Glutamatergic neuron (in vitro differentiated cells): ENCODE data around the gene KIF13A. TPM values are rescaled to one million over a fixed set of nuclear protein-coding genes. Genes with fewer than 3 reads are reported as not detected.

Experiments used
- DNase-seq: peaks from one replicate; pipeline ENCODE4 v3.0.0; 2022
- H3K27ac Mint-ChIP-seq: one replicate; pipeline ENCODE4 v1.8.0; 2020; ENCODE audit warnings: mild to moderate bottlenecking, mixed read lengths, inconsistent platforms; ENCODE audit not compliant: unreplicated experiment
- H3K27me3 Mint-ChIP-seq: one replicate; pipeline ENCODE4 v1.8.0; 2020; ENCODE audit warnings: mild to moderate bottlenecking, moderate library complexity, mixed read lengths, inconsistent platforms; ENCODE audit not compliant: unreplicated experiment
- H3K36me3 Mint-ChIP-seq: one replicate; pipeline ENCODE4 v1.8.0; 2020; ENCODE audit warnings: mild to moderate bottlenecking, mixed read lengths, inconsistent platforms; ENCODE audit not compliant: unreplicated experiment
- H3K4me1 Mint-ChIP-seq: one replicate; pipeline ENCODE4 v1.8.0; 2020; ENCODE audit warnings: mild to moderate bottlenecking, low read depth, mixed read lengths, inconsistent platforms; ENCODE audit not compliant: unreplicated experiment
- H3K4me3 Mint-ChIP-seq: one replicate; pipeline ENCODE4 v1.8.0; 2020; ENCODE audit warnings: mild to moderate bottlenecking, mixed read lengths, inconsistent platforms; ENCODE audit not compliant: unreplicated experiment
- H3K9me3 Mint-ChIP-seq: one replicate; pipeline ENCODE4 v1.8.0; 2020; ENCODE audit warnings: mild to moderate bottlenecking, moderate library complexity, mixed read lengths, inconsistent platforms; ENCODE audit not compliant: unreplicated experiment
- CTCF ChIP-seq: fragments of 200-600 bp; sonication (generic); IDR thresholded peaks from one replicate; pipeline ENCODE4 v1.5.0; 2021; ENCODE audit not compliant: partially characterized antibody, unreplicated experiment
- total RNA-seq: library from RNA; stranded (reverse); fragmentation: NEBNext Ultra II Directional; extraction: Animal tissue kit (Norgen Biotek cat#: 25700); gene quantifications from one replicate; pipeline ENCODE4 v1.2.1, GENCODE V29; 2021; ENCODE audit not compliant: unreplicated experiment

The KIF13A gene
- total RNA-seq, 1 donor from 2014 or later = 26.7 TPM

GRCh38 chr6:17908831-17909230, 78.6 kb downstream of the KIF13A start:
- H3K27ac Mint-ChIP-seq = no peak overlapping the region
- H3K36me3 Mint-ChIP-seq = no peaks in the 10 kb centered on the region
- DNase-seq = no peak
- peaks cover 20% of the 10 kb centered on the region for H3K4me1 Mint-ChIP-seq
- peaks cover 4% of the 10 kb centered on the region for H3K27me3 Mint-ChIP-seq
- peaks cover 6% of the 10 kb centered on the region for H3K9me3 Mint-ChIP-seq
- no peak overlapping the region for H3K4me3 Mint-ChIP-seq
- TF ChIP-seq CTCF = no peak

DNA sequence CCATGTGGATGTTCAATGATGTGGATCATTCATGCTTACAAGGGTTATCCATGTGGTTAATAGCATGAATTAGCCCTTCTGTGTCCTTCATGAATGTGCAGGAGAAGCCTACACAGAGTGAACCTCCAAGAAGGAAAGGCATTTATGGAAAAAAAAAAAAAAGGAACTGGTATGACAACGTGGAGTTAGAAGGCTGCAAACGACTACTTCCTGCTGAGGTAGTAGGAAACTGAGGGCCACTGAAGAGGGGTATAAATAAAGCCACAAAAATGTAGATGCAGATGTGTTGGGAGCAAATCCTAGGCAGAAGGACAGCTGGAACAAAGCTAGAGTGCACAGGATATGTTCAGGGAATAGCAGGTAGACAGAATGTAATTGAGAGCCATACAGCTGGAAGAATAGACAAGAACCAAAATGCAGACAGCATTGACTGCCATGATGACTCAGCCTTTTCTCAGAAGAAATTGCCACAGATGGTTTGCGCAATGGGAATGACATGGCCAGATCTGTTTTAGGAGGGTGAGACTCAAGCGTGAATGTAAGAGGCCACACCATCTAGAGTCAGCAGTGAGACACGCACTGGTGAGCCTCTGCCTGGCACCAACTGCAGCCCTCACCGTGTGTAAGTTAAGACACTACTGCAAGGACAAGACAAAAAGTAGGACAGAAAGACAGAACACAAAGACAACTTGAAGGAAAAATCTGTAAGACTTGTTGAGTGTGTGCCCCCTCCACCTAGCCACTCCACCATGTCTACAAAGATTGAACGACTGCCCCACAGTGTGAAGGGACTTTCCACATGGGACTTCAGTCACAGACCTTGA, 79.8 kb downstream of the KIF13A start:
- H3K27me3 Mint-ChIP-seq = peaks cover 4% of the 10 kb centered on the region
- DNase-seq = no peak
- H3K4me1 Mint-ChIP-seq = peaks cover 15% of the 10 kb centered on the region
- H3K27ac Mint-ChIP-seq = peak overlapping the region; percentile 34
- H3K36me3 Mint-ChIP-seq = no peaks in the 10 kb centered on the region
- TF ChIP-seq CTCF = no peak
- peak overlapping the region; percentile 28 for H3K4me3 Mint-ChIP-seq
- H3K9me3 Mint-ChIP-seq = peaks cover 6% of the 10 kb centered on the region

- no peak overlapping the region for H3K4me3 Mint-ChIP-seq
- peaks cover 15% of the 10 kb centered on the region for H3K4me1 Mint-ChIP-seq
- H3K27ac Mint-ChIP-seq = peak overlapping the region; percentile 62
- no peak for DNase-seq
- TF ChIP-seq CTCF = no peak
- no peaks in the 10 kb centered on the region for H3K36me3 Mint-ChIP-seq
- peaks cover 4% of the 10 kb centered on the region for H3K27me3 Mint-ChIP-seq
- peaks cover 6% of the 10 kb centered on the region for H3K9me3 Mint-ChIP-seq
Observed at GRCh38 chr6:17905611-17906592, 81.5 kb downstream of the KIF13A start.

GRCh38 chr6:17904491-17905120, 82.8 kb downstream of the KIF13A start:
- DNase-seq = no peak
- Mint-ChIP-seq H3K4me3 (no peak overlapping the region), H3K36me3 (no peaks in the 10 kb centered on the region), H3K27me3 (peaks cover 4% of the 10 kb centered on the region), H3K27ac (no peak overlapping the region), H3K9me3 (peaks cover 6% of the 10 kb centered on the region), H3K4me1 (peaks cover 15% of the 10 kb centered on the region)
- no peak for TF ChIP-seq CTCF
